SIG-M5 (cell line): ENCODE results near the gene SERTAD1.

Source experiments
- DNase-seq: peaks from one replicate; lab custom pipeline; 2025; lab: John Stamatoyannopoulos, UW

SERTAD1 gene

GRCh38 chr19:40400559-40400958 lies 25.2 kb downstream of the SERTAD1 start:
- DNase-seq = no peak

GRCh38 chr19:40398417-40399131 lies 27.2 kb downstream of the SERTAD1 start:
- DNase-seq = no peak

- DNase-seq = no peak
Observed at GRCh38 chr19:40397568-40397906, 28.3 kb downstream of the SERTAD1 start.

GRCh38 chr19:40396886-40397567 lies 28.8 kb downstream of the SERTAD1 start:
- no peak for DNase-seq

- DNase-seq = no peak
Observed at GRCh38 chr19:40395956-40396355, 29.8 kb downstream of the SERTAD1 start.

GRCh38 chr19:40394816-40395210 lies 31.0 kb downstream of the SERTAD1 start:
- DNase-seq = no peak

GRCh38 chr19:40393894-40394815 lies 31.6 kb downstream of the SERTAD1 start:
- DNase-seq = no peak

GRCh38 chr19:40392894-40393517 lies 32.8 kb downstream of the SERTAD1 start:
- no peak for DNase-seq

GRCh38 chr19:40392123-40392522 lies 33.7 kb downstream of the SERTAD1 start:
- DNase-seq = no peak

- no peak for DNase-seq
Observed at GRCh38 chr19:40390084-40390742, 35.6 kb downstream of the SERTAD1 start, which contains the start of gene HIPK4. HIPK4 (minus strand) TSS chr19:40390181; CDS start chr19:40389902, 279 bp downstream.

- no peak for DNase-seq
Observed at GRCh38 chr19:40389404-40390083, 36.2 kb downstream of the SERTAD1 start.

- DNase-seq = no peak
Observed at GRCh38 chr19:40388481-40388880, 37.3 kb downstream of the SERTAD1 start.

GRCh38 chr19:40387155-40387554 lies 38.6 kb downstream of the SERTAD1 start:
- no peak for DNase-seq

GRCh38 chr19:40383668-40384248 lies 42.0 kb downstream of the SERTAD1 start:
- no peak for DNase-seq

- no peak for DNase-seq
Observed at GRCh38 chr19:40381321-40381720, 44.5 kb downstream of the SERTAD1 start.

- DNase-seq = no peak
Observed at GRCh38 chr19:40380199-40381037, 45.4 kb downstream of the SERTAD1 start.

- no peak for DNase-seq
Observed at GRCh38 chr19:40379446-40380198, 46.2 kb downstream of the SERTAD1 start.

GRCh38 chr19:40378509-40378908 lies 47.3 kb downstream of the SERTAD1 start:
- DNase-seq = no peak

- DNase-seq = no peak
Observed at GRCh38 chr19:40377876-40378385, 47.9 kb downstream of the SERTAD1 start.
